Endodermal cell (in vitro differentiated cells): ENCODE results near the gene TBCD. TPM values are rescaled to one million over a fixed set of nuclear protein-coding genes. Genes with fewer than 3 reads are reported as not detected.

Source experiments
- DNase-seq: peaks from one replicate; pipeline ENCODE4 v3.0.0-alpha.2; 2017
- H3K27ac ChIP-seq: 2 replicates; pipeline ENCODE4 v1.5.1; 2013; ENCODE audit warnings: mild to moderate bottlenecking, low read depth, low read length, moderate library complexity
- H3K27me3 ChIP-seq: 2 replicates; pipeline ENCODE4 v1.6.1; 2013; ENCODE audit warnings: mild to moderate bottlenecking, low read length, moderate library complexity; ENCODE audit not compliant: insufficient read depth, control insufficient read depth, poor library complexity, severe bottlenecking
- H3K36me3 ChIP-seq: 2 replicates; pipeline ENCODE4 v1.7.0; 2013; ENCODE audit warnings: mild to moderate bottlenecking, low read length, moderate library complexity; ENCODE audit not compliant: control insufficient read depth, insufficient read depth
- H3K4me1 ChIP-seq: one replicate; pipeline ENCODE4 v1.7.0; 2013; ENCODE audit warnings: low read length; ENCODE audit not compliant: control insufficient read depth, insufficient read depth
- H3K4me3 ChIP-seq: 2 replicates; pipeline ENCODE4 v1.5.1; 2013; ENCODE audit warnings: mild to moderate bottlenecking, low read length, moderate library complexity
- H3K9ac ChIP-seq: 2 replicates; pipeline ENCODE4 v1.6.1; 2013; ENCODE audit warnings: mild to moderate bottlenecking, low read length, moderate library complexity; ENCODE audit not compliant: poor library complexity, severe bottlenecking; ENCODE audit errors: extremely low read depth
- H3K9me3 ChIP-seq: 2 replicates; pipeline ENCODE4 v1.6.1; 2013; ENCODE audit warnings: mild to moderate bottlenecking, low read length, moderate library complexity; ENCODE audit not compliant: control insufficient read depth
- H3K27ac Mint-ChIP-seq: 2 replicates; pipeline ENCODE4 v1.8.0; 2020; ENCODE audit warnings: mixed read lengths
- H3K27me3 Mint-ChIP-seq: 2 replicates; pipeline ENCODE4 v1.8.0; 2021; ENCODE audit warnings: mild to moderate bottlenecking, mixed read lengths; ENCODE audit not compliant: insufficient read depth
- H3K36me3 Mint-ChIP-seq: 2 replicates; pipeline ENCODE4 v1.8.0; 2020; ENCODE audit warnings: low read depth, mixed read lengths
- H3K4me1 Mint-ChIP-seq: 2 replicates; pipeline ENCODE4 v1.8.0; 2020; ENCODE audit warnings: mixed read lengths
- H3K4me3 Mint-ChIP-seq: 2 replicates; pipeline ENCODE4 v1.8.0; 2020; ENCODE audit warnings: mild to moderate bottlenecking, moderate library complexity, mixed read lengths
- H3K9me3 Mint-ChIP-seq: 2 replicates; pipeline ENCODE4 v1.8.0; 2020; ENCODE audit warnings: mild to moderate bottlenecking, mixed read lengths
- CTCF ChIP-seq: fragments of 200-600 bp; sonication (generic); conservative IDR thresholded peaks from 2 replicates; pipeline ENCODE4 v1.5.0; 2021; ENCODE audit warnings: antibody characterized with exemption, mild to moderate bottlenecking
- WGBS, 2 experiments: methylation state at CpG; one replicate each; pipeline versions ENCODE4 v1.1.5 to v1.1.7; 2013; ENCODE audit warnings: missing lambda C conversion rate in 2 of 2, mixed read lengths in 1 of 2; ENCODE audit not compliant: insufficient coverage in 1 of 2, insufficient read length in 1 of 2; 5-methylcytosine and 5-hydroxymethylcytosine counted together
- total RNA-seq, 2 donors: library from RNA; stranded (reverse); fragmentation: NEBNext Ultra II Directional in 1 of 2; extraction: Animal tissue kit (Norgen Biotek cat#: 25700) in 1 of 2; gene quantifications; 2 replicates in 1 of 2; 3 replicates in 1 of 2; pipeline ENCODE4 v1.2.1, GENCODE V29; 2021

TBCD gene
- total RNA-seq, 2 donors from 2014 or later: 107 TPM

GRCh38 chr17:82872591-82873520 is 121.0 kb downstream of the TBCD start:
- Histone ChIP-seq H3K4me3 (no peak overlapping the region), H3K36me3 (peaks cover 25% of the 10 kb centered on the region), H3K27ac (no peak overlapping the region), H3K4me1 (peaks cover 3% of the 10 kb centered on the region), H3K27me3 (no peaks in the 10 kb centered on the region), H3K9me3 (no peaks in the 10 kb centered on the region), H3K9ac (no peak overlapping the region)
- no peak for TF ChIP-seq CTCF
- Mint-ChIP-seq H3K9me3 (no peaks in the 10 kb centered on the region), H3K4me3 (no peak overlapping the region), H3K36me3 (peaks cover 13% of the 10 kb centered on the region), H3K27ac (no peak overlapping the region), H3K4me1 (peaks cover 12% of the 10 kb centered on the region), H3K27me3 (no peaks in the 10 kb centered on the region)
- 94% methylated on average over 27 to 33 of the region's 33 CpGs for WGBS, 2 experiments
- DNase-seq: no peak

- Mint-ChIP-seq H3K27me3 (no peaks in the 10 kb centered on the region), H3K4me1 (peaks cover 12% of the 10 kb centered on the region), H3K27ac (no peak overlapping the region), H3K9me3 (no peaks in the 10 kb centered on the region), H3K4me3 (no peak overlapping the region), H3K36me3 (peaks cover 13% of the 10 kb centered on the region)
- Histone ChIP-seq H3K9ac (no peak overlapping the region), H3K27me3 (no peaks in the 10 kb centered on the region), H3K36me3 (peaks cover 25% of the 10 kb centered on the region), H3K9me3 (no peaks in the 10 kb centered on the region), H3K4me3 (no peak overlapping the region), H3K4me1 (peaks cover 3% of the 10 kb centered on the region), H3K27ac (no peak overlapping the region)
- TF ChIP-seq CTCF: no peak
- DNase-seq: no peak
- WGBS, 2 experiments: 94 to 97% methylated on average over 17 to 19 of the region's 19 CpGs
Measured at GRCh38 chr17:82873521-82873920, 121.7 kb downstream of the TBCD start.

GRCh38 chr17:82874011-82874835 is 122.4 kb downstream of the TBCD start:
- Mint-ChIP-seq H3K27ac (peak overlapping the region; percentile 33), H3K4me3 (no peak overlapping the region), H3K27me3 (no peaks in the 10 kb centered on the region), H3K9me3 (no peaks in the 10 kb centered on the region), H3K4me1 (peaks cover 12% of the 10 kb centered on the region), H3K36me3 (peaks cover 20% of the 10 kb centered on the region)
- Histone ChIP-seq H3K36me3 (peaks cover 25% of the 10 kb centered on the region), H3K4me1 (peaks cover 3% of the 10 kb centered on the region), H3K27me3 (no peaks in the 10 kb centered on the region), H3K9me3 (no peaks in the 10 kb centered on the region), H3K27ac (no peak overlapping the region), H3K4me3 (no peak overlapping the region), H3K9ac (no peak overlapping the region)
- 91 to 93% methylated on average over 25 to 34 of the region's 34 CpGs for WGBS, 2 experiments
- TF ChIP-seq CTCF: no peak
- no peak for DNase-seq
